Measurements from ENCODE around the gene SOX5.

The SOX5 gene

GRCh38 chr12:23751641-23752040 is 197.8 kb downstream of the SOX5 start:
- Histone ChIP-seq H3F3A (ENCODE audit: insufficient read depth, low read length) (no peaks in the 10 kb centered on the region), H3K4me3 (ENCODE audit: low read length) (no peak overlapping the region), H3K9me3 (replicated peaks; ENCODE audit: insufficient read depth, low read length) (no peaks in the 10 kb centered on the region), H3K27ac (ENCODE audit: low read length) (no peak overlapping the region), H3K4me2 (ENCODE audit: low read depth, low read length) (no peak overlapping the region), H3K4me1 (ENCODE audit: low read length) (no peaks in the 10 kb centered on the region), H3K27me3 (replicated peaks; ENCODE audit: insufficient read depth, low read length) (no peaks in the 10 kb centered on the region), H3K36me3 (replicated peaks; ENCODE audit: insufficient read depth, low read length) (no peaks in the 10 kb centered on the region), H2AFZ (ENCODE audit: low read length) (no peak overlapping the region), H4K20me1 (ENCODE audit: insufficient read depth, low read length) (no peaks in the 10 kb centered on the region), H3K79me2 (ENCODE audit: low read length) (no peaks in the 10 kb centered on the region), H3K9ac (ENCODE audit: low read length) (no peak overlapping the region), H3K9me2 (replicated peaks; ENCODE audit: insufficient read depth, low read length) (no peaks in the 10 kb centered on the region)
- DNase-seq = no peak
- TF ChIP-seq, protein P1, sequence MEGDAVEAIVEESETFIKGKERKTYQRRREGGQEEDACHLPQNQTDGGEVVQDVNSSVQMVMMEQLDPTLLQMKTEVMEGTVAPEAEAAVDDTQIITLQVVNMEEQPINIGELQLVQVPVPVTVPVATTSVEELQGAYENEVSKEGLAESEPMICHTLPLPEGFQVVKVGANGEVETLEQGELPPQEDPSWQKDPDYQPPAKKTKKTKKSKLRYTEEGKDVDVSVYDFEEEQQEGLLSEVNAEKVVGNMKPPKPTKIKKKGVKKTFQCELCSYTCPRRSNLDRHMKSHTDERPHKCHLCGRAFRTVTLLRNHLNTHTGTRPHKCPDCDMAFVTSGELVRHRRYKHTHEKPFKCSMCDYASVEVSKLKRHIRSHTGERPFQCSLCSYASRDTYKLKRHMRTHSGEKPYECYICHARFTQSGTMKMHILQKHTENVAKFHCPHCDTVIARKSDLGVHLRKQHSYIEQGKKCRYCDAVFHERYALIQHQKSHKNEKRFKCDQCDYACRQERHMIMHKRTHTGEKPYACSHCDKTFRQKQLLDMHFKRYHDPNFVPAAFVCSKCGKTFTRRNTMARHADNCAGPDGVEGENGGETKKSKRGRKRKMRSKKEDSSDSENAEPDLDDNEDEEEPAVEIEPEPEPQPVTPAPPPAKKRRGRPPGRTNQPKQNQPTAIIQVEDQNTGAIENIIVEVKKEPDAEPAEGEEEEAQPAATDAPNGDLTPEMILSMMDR (IDR thresholded peaks at IDR 0.05; ENCODE audit: low read length) = no peak
- TF ChIP-seq EZH2 (optimal IDR thresholded peaks at IDR 0.05; ENCODE audit: low read depth, low read length) = no peak
- no peak for TF ChIP-seq EZH2phosphoT487 (IDR thresholded peaks at IDR 0.05; ENCODE audit: low read length)

DNA sequence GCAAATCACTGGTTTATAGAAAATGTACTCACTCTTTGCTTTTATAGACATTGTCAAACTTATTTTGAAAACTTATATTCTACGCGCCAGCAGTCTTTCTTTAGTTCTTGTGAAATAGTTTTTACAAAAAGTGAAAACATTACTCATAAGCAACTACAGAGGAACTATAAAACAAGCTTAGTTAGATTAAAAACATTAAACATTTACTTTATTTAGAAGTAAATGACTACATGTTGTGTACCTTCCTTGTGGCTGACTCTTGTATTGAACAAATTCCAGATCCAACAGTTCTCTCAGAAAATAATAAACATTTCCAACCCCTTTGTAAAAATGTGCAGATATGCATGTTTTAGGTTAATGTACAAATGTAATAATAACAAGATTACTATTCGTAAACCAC is 198.5 kb downstream of the SOX5 start:
- Histone ChIP-seq H4K20me1 (ENCODE audit: insufficient read depth, low read length) (no peaks in the 10 kb centered on the region), H3K4me3 (ENCODE audit: low read length) (no peak overlapping the region), H3K27me3 (replicated peaks; ENCODE audit: insufficient read depth, low read length) (no peaks in the 10 kb centered on the region), H3K79me2 (ENCODE audit: low read length) (no peaks in the 10 kb centered on the region), H3F3A (ENCODE audit: insufficient read depth, low read length) (no peaks in the 10 kb centered on the region), H3K9me3 (replicated peaks; ENCODE audit: insufficient read depth, low read length) (no peaks in the 10 kb centered on the region), H3K9me2 (replicated peaks; ENCODE audit: insufficient read depth, low read length) (no peaks in the 10 kb centered on the region), H3K27ac (ENCODE audit: low read length) (no peak overlapping the region), H3K36me3 (replicated peaks; ENCODE audit: insufficient read depth, low read length) (no peaks in the 10 kb centered on the region), H2AFZ (ENCODE audit: low read length) (no peak overlapping the region), H3K4me1 (ENCODE audit: low read length) (no peaks in the 10 kb centered on the region), H3K4me2 (ENCODE audit: low read depth, low read length) (no peak overlapping the region), H3K9ac (ENCODE audit: low read length) (no peak overlapping the region)
- TF ChIP-seq, protein P1 (IDR thresholded peaks at IDR 0.05; ENCODE audit: low read length) = no peak
- no peak for TF ChIP-seq EZH2phosphoT487 (IDR thresholded peaks at IDR 0.05; ENCODE audit: low read length)
- no peak for TF ChIP-seq EZH2 (optimal IDR thresholded peaks at IDR 0.05; ENCODE audit: low read depth, low read length)
- no peak for DNase-seq

GRCh38 chr12:23744696-23745095 is 204.8 kb downstream of the SOX5 start:
- Histone ChIP-seq H3K4me3 (ENCODE audit: low read length) (no peak overlapping the region), H3K79me2 (ENCODE audit: low read length) (no peaks in the 10 kb centered on the region), H3K9me2 (replicated peaks; ENCODE audit: insufficient read depth, low read length) (no peaks in the 10 kb centered on the region), H3K27me3 (replicated peaks; ENCODE audit: insufficient read depth, low read length) (no peaks in the 10 kb centered on the region), H3F3A (ENCODE audit: insufficient read depth, low read length) (no peaks in the 10 kb centered on the region), H2AFZ (ENCODE audit: low read length) (no peak overlapping the region), H3K9me3 (replicated peaks; ENCODE audit: insufficient read depth, low read length) (no peaks in the 10 kb centered on the region), H3K9ac (ENCODE audit: low read length) (no peak overlapping the region), H3K27ac (ENCODE audit: low read length) (no peak overlapping the region), H3K4me2 (ENCODE audit: low read depth, low read length) (no peak overlapping the region), H4K20me1 (ENCODE audit: insufficient read depth, low read length) (no peaks in the 10 kb centered on the region), H3K4me1 (ENCODE audit: low read length) (no peaks in the 10 kb centered on the region), H3K36me3 (replicated peaks; ENCODE audit: insufficient read depth, low read length) (no peaks in the 10 kb centered on the region)
- no peak for DNase-seq
- TF ChIP-seq EZH2phosphoT487 (IDR thresholded peaks at IDR 0.05; ENCODE audit: low read length) = no peak
- TF ChIP-seq, protein P1 (IDR thresholded peaks at IDR 0.05; ENCODE audit: low read length) = no peak
- no peak for TF ChIP-seq EZH2 (optimal IDR thresholded peaks at IDR 0.05; ENCODE audit: low read depth, low read length)

All from MM.1S (cell line).